ENCODE data around the gene CTBP2. TPM values are rescaled to one million over a fixed set of nuclear protein-coding genes. Genes with fewer than 3 reads are reported as not detected.
A peak's percentile ranks its signal among the peaks of the same experiment; 100 is the strongest.

The CTBP2 gene
- total RNA-seq, 1 experiment from 2014 or later = 212 TPM

DNA sequence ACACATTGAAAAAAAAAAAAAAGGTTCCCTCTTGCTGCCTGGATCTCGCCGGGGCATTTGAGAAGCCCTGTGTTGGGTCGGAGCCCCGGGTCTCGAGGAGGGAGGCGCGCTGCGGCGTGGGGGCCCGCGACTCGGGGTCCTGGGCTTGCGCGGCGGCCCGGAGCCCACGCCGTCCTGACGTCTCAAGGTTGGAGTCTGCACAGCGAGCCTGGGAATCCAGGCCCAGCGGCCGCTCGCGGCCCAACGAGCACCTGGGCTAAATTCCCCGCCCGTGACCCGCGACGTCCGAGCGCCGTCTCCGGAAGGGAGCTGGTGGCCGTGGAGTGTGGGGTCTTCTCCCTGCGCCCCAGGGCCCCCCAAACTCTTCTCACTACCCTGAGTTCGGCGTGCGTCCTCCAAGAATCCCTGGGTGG is 1.4 kb upstream of the CTBP2 start:
- no peak overlapping the region for H2AFZ ChIP-seq (ENCODE audit: low read length)
- TF ChIP-seq CTCF (conservative IDR thresholded peaks at IDR 0.05) = no peak; the same call in 2 of the 3 replicates

More for the DNA sequence above, 1.4 kb upstream of the CTBP2 start:
- no CpG with 5 or more reads among the region's 39 CpGs for WGBS (ENCODE audit: extremely low coverage, insufficient read length, low lambda C conversion rate)
- Histone ChIP-seq H3K27ac (ENCODE audit: insufficient read length, low read depth, low read length) (peak overlapping the region; percentile 22), H4K91ac (ENCODE audit: insufficient read length, low read depth, low read length) (no peak overlapping the region), H3K23ac (ENCODE audit: insufficient read length, low read depth, low read length) (no peak overlapping the region), H3K9ac (ENCODE audit: extremely low read depth, insufficient read length, low read length) (peak overlapping the region; percentile 48), H3K4me1 (ENCODE audit: insufficient read depth, low read length) (no peaks in the 10 kb centered on the region; the same call in 1 of the 2 replicates), H2AK5ac (ENCODE audit: insufficient read length, low read length) (no peak overlapping the region), H3K4me2 (ENCODE audit: insufficient read depth, insufficient read length, low read length) (peak overlapping the region; percentile 67), H2BK5ac (ENCODE audit: insufficient read length, low read length) (no peak overlapping the region), H2BK15ac (ENCODE audit: low read depth, low read length) (no peak overlapping the region), H3K18ac (ENCODE audit: insufficient read length, low read depth, low read length) (peak overlapping the region; percentile 59), H3T11ph (ENCODE audit: low read length) (no peak overlapping the region), H3K4ac (ENCODE audit: low read depth, low read length) (no peak overlapping the region), H3K23me2 (ENCODE audit: insufficient read length, low read depth, low read length, poor library complexity, severe bottlenecking) (peaks cover 12% of the 10 kb centered on the region), H3K56ac (ENCODE audit: insufficient read length, low read depth, low read length) (no peak overlapping the region), H2BK120ac (ENCODE audit: low read depth, low read length, poor library complexity, severe bottlenecking) (no peak overlapping the region), H3K79me1 (ENCODE audit: insufficient read depth, low read depth, low read length, poor library complexity, severe bottlenecking) (no peaks in the 10 kb centered on the region), H4K8ac (replicated peaks; ENCODE audit: insufficient read length, low read depth, low read length) (no peak overlapping the region), H3K79me2 (ENCODE audit: insufficient read depth, low read length) (peaks cover 24% of the 10 kb centered on the region), H2BK20ac (ENCODE audit: low read depth, low read length, poor library complexity, severe bottlenecking) (no peak overlapping the region), H4K20me1 (ENCODE audit: control insufficient read depth, insufficient read depth, insufficient read length) (no peaks in the 10 kb centered on the region), H4K5ac (ENCODE audit: insufficient read length, low read depth, low read length) (no peak overlapping the region), H3K9me3 (ENCODE audit: control insufficient read depth, low read depth, low read length) (no peaks in the 10 kb centered on the region), H2BK12ac (ENCODE audit: insufficient read length, low read depth, low read length) (no peak overlapping the region), H3K14ac (ENCODE audit: insufficient read depth, low read length) (peak overlapping the region; percentile 82), H3K27me3 (ENCODE audit: insufficient read depth, low read length) (no peaks in the 10 kb centered on the region)
- peaks cover 0 to 2% of the 10 kb centered on the region in 2 experiments; a peak in 2 of 5 replicates for H3K9me3 Mint-ChIP-seq
- peaks cover 19 to 24% of the 10 kb centered on the region in 2 experiments for H3K4me1 Mint-ChIP-seq
- H3K4me3 Mint-ChIP-seq = peak overlapping the region; percentile 78 to 81
- no peak for DNase-seq
- peak overlapping the region; percentile 64 to 96 (median 90); a peak in 5 of 7 replicates for H3K27ac Mint-ChIP-seq
- no peaks in the 10 kb centered on the region; the same call in 1 of the 2 replicates for H3K27me3 Mint-ChIP-seq (ENCODE audit: low read depth)
- H3K36me3 Mint-ChIP-seq (ENCODE audit: insufficient read depth in 1 of 3, low read depth in 3 of 3) = peaks cover 5 to 11% (median 10%) of the 10 kb centered on the region in 3 experiments
